Esophagus muscularis mucosa (tissue), 4 donors: Measurements from ENCODE around the gene TRIM41. TPM values are rescaled to one million over a fixed set of nuclear protein-coding genes. Genes with fewer than 3 reads are reported as not detected.

ENCODE experiments used
- DNase-seq: peaks from one replicate; pipeline ENCODE4 v3.0.0-alpha.2; 2017; ENCODE audit errors: extremely low spot score
- H3K27ac ChIP-seq, 4 donors: fragments of 200-600 bp; sonication (generic); replicated peaks in 1 of 4; 1 replicate in 3 of 4; 2 replicates in 1 of 4; pipeline ENCODE4 v1.5.1; 2016 to 2019; ENCODE audit warnings: mild to moderate bottlenecking in 1 of 4
- H3K27me3 ChIP-seq, 4 donors: fragments of 200-600 bp; sonication (generic); one replicate each; pipeline versions ENCODE4 v1.5.1 to v1.6.0; 2016 to 2019
- H3K36me3 ChIP-seq, 4 donors: fragments of 200-600 bp; sonication (generic); one replicate each; pipeline ENCODE4 v1.5.1; 2016 to 2019
- H3K4me1 ChIP-seq, 4 donors: fragments of 200-600 bp; sonication (generic); one replicate each; pipeline ENCODE4 v1.5.1; 2016 to 2019
- H3K4me3 ChIP-seq, 4 donors: fragments of 200-600 bp; sonication (generic); 1 replicate in 2 of 4; 2 replicates in 2 of 4; pipeline ENCODE4 v1.5.1; 2016 to 2019; ENCODE audit warnings: mild to moderate bottlenecking in 4 of 4, moderate library complexity in 1 of 4
- H3K9me3 ChIP-seq, 4 donors: fragments of 200-600 bp; sonication (generic); 1 replicate in 3 of 4; 2 replicates in 1 of 4; pipeline ENCODE4 v1.5.1; 2016 to 2019
- CTCF ChIP-seq, 3 experiments: fragments of 200-600 bp in 2 of 3; fragments of 450-650 bp in 1 of 3; sonication (generic) in 2 of 3; IDR thresholded peaks; one replicate each; pipeline ENCODE4 v1.5.1; 2017 to 2019; ENCODE audit warnings: antibody characterized with exemption in 3 of 3, mild to moderate bottlenecking in 2 of 3, moderate library complexity in 1 of 3
- EP300 ChIP-seq: sonication (generic); formaldehyde crosslinking; IDR thresholded peaks from one replicate; pipeline ENCODE4 v1.6.1; 2017; ENCODE audit warnings: antibody characterized with exemption
- POLR2A ChIP-seq: fragments of 450-650 bp; IDR thresholded peaks from one replicate; pipeline ENCODE4 v1.6.1; 2017; ENCODE audit warnings: antibody characterized with exemption, moderate library complexity, mild to moderate bottlenecking, low read depth
- POLR2AphosphoS5 ChIP-seq, 2 donors: sonication (generic); formaldehyde crosslinking; IDR thresholded peaks; one replicate each; pipeline ENCODE4 v1.6.1; 2017; ENCODE audit warnings: antibody characterized with exemption in 2 of 2
- WGBS: methylation state at CpG from one replicate; pipeline ENCODE4 v1.1.5; 2018; 5-methylcytosine and 5-hydroxymethylcytosine counted together
- intact Hi-C: fragments of 100-400 bp; cut with DNase I; formaldehyde crosslinking; loops from one replicate; pipeline ENCODE4 v1.15.1; 2023
- total RNA-seq, 4 donors: library from RNA; depleted of rRNA; stranded (reverse); fragments of >200 nt; gene quantifications; one replicate each; pipeline versions ENCODE4 v1.1.0 to v1.2.1, GENCODE V29; 2016

Gene TRIM41
- total RNA-seq, 4 donors from 2014 or later = 9.8 to 22.4 (median 18.2) TPM

- peak overlapping the region; percentile 87 to 95 (median 92) for H3K27ac ChIP-seq
- WGBS = 41% methylated on average over 10 of the region's 12 CpGs
Measured at GRCh38 chr5:181192337-181193046, 30.6 kb upstream of the TRIM41 start.

GRCh38 chr5:181193656-181194055, 29.4 kb upstream of the TRIM41 start:
- Histone ChIP-seq H3K27me3 (no peaks in the 10 kb centered on the region), H3K27ac (no peak overlapping the region), H3K36me3 (peaks cover 0 to 5% (median 2%) of the 10 kb centered on the region in 4 donors), H3K4me3 (no peak overlapping the region), H3K9me3 (no peaks in the 10 kb centered on the region), H3K4me1 (peaks cover 11 to 40% (median 30%) of the 10 kb centered on the region in 4 donors)
- WGBS = 100% methylated on average over 2 of the region's 2 CpGs
- intact Hi-C loops = no loop called here
- TF ChIP-seq EP300 (no peak), POLR2AphosphoS5 (IDR thresholded peaks at IDR 0.05) (no peak), POLR2A (no peak), CTCF (IDR thresholded peaks at IDR 0.05) (no peak)
- DNase-seq = no peak

More at GRCh38 chr5:181192337-181193046, 30.6 kb upstream of the TRIM41 start:
- peak overlapping the region; percentile 76 to 84 (median 78) for H3K4me3 ChIP-seq
- peaks cover 11 to 45% (median 40%) of the 10 kb centered on the region in 4 donors for H3K4me1 ChIP-seq
- intact Hi-C loops = no loop called here
- DNase-seq = no peak
- H3K27me3 ChIP-seq = no peaks in the 10 kb centered on the region
- TF ChIP-seq CTCF (IDR thresholded peaks at IDR 0.05) = no peak
- TF ChIP-seq POLR2A = no peak
- peaks cover 0 to 3% (median 0%) of the 10 kb centered on the region in 4 donors for H3K36me3 ChIP-seq
- no peaks in the 10 kb centered on the region for H3K9me3 ChIP-seq

DNA sequence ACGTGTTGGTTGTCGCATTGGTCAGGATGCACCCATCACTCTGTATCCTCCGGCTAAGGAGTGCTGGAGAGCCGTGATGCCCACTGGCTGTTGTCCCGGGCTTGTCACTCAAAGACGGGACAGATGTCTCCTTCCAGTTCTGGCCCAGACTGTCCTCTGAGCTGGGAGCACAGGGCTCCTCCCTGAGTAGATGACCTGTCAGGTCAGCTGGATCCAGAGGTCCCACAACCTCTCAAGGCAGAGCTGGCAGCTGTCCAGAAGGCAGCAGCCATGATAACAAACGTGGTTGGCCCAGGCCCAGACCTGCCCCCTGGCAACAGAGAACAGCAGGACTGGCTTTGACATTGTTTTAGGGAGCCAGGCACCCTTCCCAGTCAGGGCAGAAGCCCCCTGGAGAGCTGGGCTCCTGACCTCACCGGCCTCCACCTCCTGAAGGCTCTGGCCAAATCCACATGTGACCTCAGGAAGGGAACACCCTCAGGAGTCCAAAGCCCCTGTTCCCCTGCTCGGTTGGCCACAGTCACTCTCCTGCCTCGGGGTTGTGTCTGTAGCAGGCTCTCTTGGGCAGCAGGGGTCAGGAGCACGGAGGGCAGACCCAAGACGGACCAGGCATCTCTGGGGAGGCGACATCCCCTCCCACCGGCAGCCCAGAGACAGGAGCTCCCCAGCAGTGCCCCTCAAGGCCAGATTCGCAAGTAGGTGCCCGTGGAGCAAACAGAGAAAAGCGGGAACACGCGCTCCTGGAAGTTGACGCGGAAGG, 28.4 kb upstream of the TRIM41 start:
- no peaks in the 10 kb centered on the region for H3K9me3 ChIP-seq
- no peak overlapping the region for H3K4me3 ChIP-seq
- no peaks in the 10 kb centered on the region for H3K27me3 ChIP-seq
- H3K36me3 ChIP-seq = peaks cover 0 to 6% (median 2%) of the 10 kb centered on the region in 4 donors
- 74% methylated on average over 16 of the region's 21 CpGs for WGBS
- H3K4me1 ChIP-seq = peaks cover 11 to 34% (median 28%) of the 10 kb centered on the region in 4 donors
- H3K27ac ChIP-seq = no peak overlapping the region
- intact Hi-C loops = no loop called here
- no peak for TF ChIP-seq POLR2AphosphoS5 (IDR thresholded peaks at IDR 0.05)
- TF ChIP-seq EP300 = no peak
- TF ChIP-seq CTCF (IDR thresholded peaks at IDR 0.05) = no peak
- TF ChIP-seq POLR2A = no peak
- DNase-seq = no peak

- no peak for DNase-seq
- Histone ChIP-seq H3K36me3 (peaks cover 0 to 11% (median 2%) of the 10 kb centered on the region in 4 donors), H3K27ac (no peak overlapping the region), H3K4me1 (peaks cover 11 to 28% (median 21%) of the 10 kb centered on the region in 4 donors), H3K27me3 (no peaks in the 10 kb centered on the region), H3K4me3 (no peak overlapping the region), H3K9me3 (no peaks in the 10 kb centered on the region)
- WGBS = 65% methylated on average over 44 of the region's 45 CpGs
- TF ChIP-seq CTCF (IDR thresholded peaks at IDR 0.05) = no peak
- no peak for TF ChIP-seq POLR2AphosphoS5 (IDR thresholded peaks at IDR 0.05)
- TF ChIP-seq POLR2A = no peak
- no peak for TF ChIP-seq EP300
- intact Hi-C loops = no loop called here
Measured at GRCh38 chr5:181195249-181195761, 27.8 kb upstream of the TRIM41 start.
